ENCODE measurements around the gene FCHSD1. TPM values are rescaled to one million over a fixed set of nuclear protein-coding genes. Genes with fewer than 3 reads are reported as not detected.

The FCHSD1 gene
- total and polyA plus RNA-seq, 2 of the 4 experiments (the other 2 are of a cell fraction), result 33.2 to 62.1 TPM

GRCh38 chr5:141669520-141669919 lies 18.3 kb upstream of the FCHSD1 start:
- H3K27ac ChIP-seq (ENCODE audit: insufficient read depth, low read length), result no peak overlapping the region

More at GRCh38 chr5:141669520-141669919, 18.3 kb upstream of the FCHSD1 start:
- POLR2A ChIA-PET (ENCODE audit: unreplicated experiment), result no interaction called here
- Histone ChIP-seq H3K14ac (replicated peaks; ENCODE audit: low read depth, low read length) (no peak overlapping the region), H2AK9ac (replicated peaks; ENCODE audit: low read depth, low read length, poor library complexity) (no peak overlapping the region), H4K91ac (ENCODE audit: insufficient read depth, low read depth, low read length) (no peak overlapping the region), H4K5ac (ENCODE audit: low read depth, low read length) (no peak overlapping the region), H2AK5ac (ENCODE audit: low read depth, low read length) (no peak overlapping the region), H2BK120ac (ENCODE audit: low read depth, low read length) (no peak overlapping the region), H3K18ac (ENCODE audit: low read depth, low read length) (no peak overlapping the region), H3K9me1 (ENCODE audit: insufficient read depth, low read length) (no peaks in the 10 kb centered on the region), H4K8ac (ENCODE audit: low read depth in 2 of 2, low read length in 2 of 2) (no peak overlapping the region), H3K9me3 (ENCODE audit: control insufficient read depth, insufficient read depth, low read length) (no peaks in the 10 kb centered on the region), H3K4me1 (ENCODE audit: control insufficient read depth, insufficient read depth, low read length) (no peaks in the 10 kb centered on the region), H2BK15ac (ENCODE audit: low read depth, low read length) (no peak overlapping the region), H3K9ac (ENCODE audit: low read depth, low read length) (no peak overlapping the region), H2BK5ac (ENCODE audit: low read depth, low read length, poor library complexity, severe bottlenecking) (no peak overlapping the region), H3K4me2 (ENCODE audit: low read depth, low read length) (no peak overlapping the region), H3K56ac (ENCODE audit: extremely low read depth, insufficient read depth, low read length) (no peak overlapping the region), H3K23ac (ENCODE audit: low read depth, low read length) (no peak overlapping the region), H2AFZ (replicated peaks; ENCODE audit: low read length, poor library complexity) (no peak overlapping the region), H3K4me3 (ENCODE audit: insufficient read depth, low read depth, low read length) (no peak overlapping the region), H3K4ac (ENCODE audit: low read depth, low read length) (no peak overlapping the region), H4K20me1 (ENCODE audit: insufficient read depth, low read length) (no peaks in the 10 kb centered on the region), H3K27me3 (ENCODE audit: control insufficient read depth, insufficient read depth, low read length) (no peaks in the 10 kb centered on the region), H3K79me1 (ENCODE audit: low read depth in 1 of 2, low read length in 2 of 2) (no peaks in the 10 kb centered on the region), H2BK20ac (ENCODE audit: low read depth, low read length) (no peak overlapping the region), H3K36me3 (ENCODE audit: control insufficient read depth, insufficient read depth, low read length) (peaks cover 20% of the 10 kb centered on the region)
- no CpG with 5 or more reads among the region's 4 CpGs for WGBS, 2 experiments (ENCODE audit: extremely low coverage in 2 of 2, insufficient read length in 1 of 2)
- intact Hi-C loops (cut with micrococcal nuclease), result no loop called here
- DNase-seq (no peak), ATAC-seq (ENCODE audit: low read depth) (no peak; the same call in 1 of the 2 replicates)
- no TSS peak for BruUV-seq (replicated peaks)
- dilution Hi-C loops (cut with HindIII; ENCODE audit: low sequenced_read_pairs, unreplicated experiment), result no loop called here
- no peak for TF ChIP-seq ELK1 (IDR thresholded peaks at IDR 0.05; ENCODE audit: borderline replicate concordance, low read depth, low read length)
- no peak for TF ChIP-seq NFE2L2 (IDR thresholded peaks at IDR 0.05; ENCODE audit: low read depth, low read length)
- TF ChIP-seq SMC3 (IDR thresholded peaks at IDR 0.05; ENCODE audit: low read depth, low read length), result no peak
- no peak for TF ChIP-seq FOS (IDR thresholded peaks at IDR 0.05; ENCODE audit: low read depth, low read length)
- TF ChIP-seq CEBPB (IDR thresholded peaks at IDR 0.05; ENCODE audit: low read depth, low read length), result no peak
- in situ Hi-C loops (cut with MboI; ENCODE audit: low sequenced_read_pairs), result no loop called here
- CTCF ChIA-PET, result interaction anchor here (1.5 kb wide), 1 partner anchor 291 kb away, joined by 3 read pairs; no protein-coding TSS in a partner anchor

Measured in IMR-90 (cell line).